GM23338 (cell line): Measurements from ENCODE around the gene SLC26A1. TPM values are rescaled to one million over a fixed set of nuclear protein-coding genes. Genes with fewer than 3 reads are reported as not detected.

Source experiments
- ATAC-seq: fragments of 200-7000 bp; cut with Tn5 transposase; 3 replicates; pipeline ENCODE4 v1.9.1; 2020
- DNase-seq: peaks from one replicate; pipeline ENCODE4 v3.0.0-alpha.2; 2015; ENCODE audit warnings: low spot score
- H2AFZ ChIP-seq: fragments of 200-600 bp; sonication (generic); 2 replicates; pipeline ENCODE4 v1.8.0; 2016; ENCODE audit warnings: antibody characterized with exemption, mild to moderate bottlenecking, moderate library complexity
- H3F3A ChIP-seq: fragments of 200-600 bp; sonication (generic); replicated peaks from 2 replicates; pipeline ENCODE4 v1.8.0; 2017; ENCODE audit warnings: antibody characterized with exemption, mixed run types, low read depth
- H3K27ac ChIP-seq: fragments of 200-600 bp; sonication (generic); 2 replicates; pipeline ENCODE4 v1.6.1; 2016; ENCODE audit warnings: low read depth
- H3K27me3 ChIP-seq: fragments of 200-600 bp; sonication (generic); 2 replicates; pipeline ENCODE4 v1.8.0; 2016; ENCODE audit warnings: mild to moderate bottlenecking, mixed run types, moderate library complexity; ENCODE audit not compliant: insufficient read depth
- H3K36me3 ChIP-seq: fragments of 200-600 bp; sonication (generic); 2 replicates; pipeline ENCODE4 v1.8.0; 2016; ENCODE audit warnings: mild to moderate bottlenecking; ENCODE audit not compliant: insufficient read depth
- H3K4me1 ChIP-seq: fragments of 200-600 bp; sonication (generic); 2 replicates; pipeline ENCODE4 v1.8.0; 2016; ENCODE audit warnings: mild to moderate bottlenecking, moderate library complexity; ENCODE audit not compliant: insufficient read depth
- H3K4me2 ChIP-seq: fragments of 200-600 bp; sonication (generic); 2 replicates; pipeline ENCODE4 v1.7.1; 2017; ENCODE audit warnings: mixed run types
- H3K4me3 ChIP-seq: fragments of 200-600 bp; sonication (generic); 2 replicates; pipeline ENCODE4 v1.6.1; 2016; ENCODE audit warnings: mixed run types
- H3K79me2 ChIP-seq: fragments of 200-600 bp; sonication (generic); replicated peaks from 2 replicates; pipeline ENCODE4 v1.8.0; 2017; ENCODE audit warnings: mild to moderate bottlenecking; ENCODE audit not compliant: insufficient read depth
- H3K9me2 ChIP-seq: fragments of 200-600 bp; sonication (generic); 2 replicates; pipeline ENCODE4 v1.8.0; 2017; ENCODE audit not compliant: insufficient read depth
- H4K20me1 ChIP-seq: fragments of 200-600 bp; sonication (generic); replicated peaks from 2 replicates; pipeline ENCODE4 v1.8.0; 2017; ENCODE audit warnings: mild to moderate bottlenecking; ENCODE audit not compliant: insufficient read depth
- H3K27ac Mint-ChIP-seq: 2 replicates; pipeline ENCODE4 v1.8.0; 2020; ENCODE audit warnings: inconsistent platforms, mild to moderate bottlenecking, moderate library complexity, mixed read lengths
- H3K27me3 Mint-ChIP-seq: 3 replicates; pipeline ENCODE4 v1.8.0; 2022; ENCODE audit warnings: low read depth, mild to moderate bottlenecking, moderate library complexity, mixed read lengths, inconsistent platforms; ENCODE audit not compliant: insufficient read depth, poor library complexity
- H3K36me3 Mint-ChIP-seq: 3 replicates; pipeline ENCODE4 v1.8.0; 2021; ENCODE audit warnings: low read depth, mild to moderate bottlenecking, inconsistent platforms, moderate library complexity, mixed read lengths
- H3K4me1 Mint-ChIP-seq: 3 replicates; pipeline ENCODE4 v1.8.0; 2020; ENCODE audit warnings: mild to moderate bottlenecking, inconsistent platforms, mixed read lengths
- H3K4me3 Mint-ChIP-seq: 3 replicates; pipeline ENCODE4 v1.8.0; 2021; ENCODE audit warnings: moderate library complexity, mild to moderate bottlenecking, inconsistent platforms, mixed read lengths
- H3K9me3 Mint-ChIP-seq: 3 replicates; pipeline ENCODE4 v1.8.0; 2020; ENCODE audit warnings: moderate library complexity, mild to moderate bottlenecking, inconsistent platforms, mixed read lengths
- CREB1 ChIP-seq: fragments of 250-450 bp; sonication (Bioruptor Pico); IDR thresholded peaks from 2 replicates; pipeline ENCODE4 v1.5.0; 2020; ENCODE audit warnings: low read depth, mild to moderate bottlenecking, moderate library complexity
- CTCF ChIP-seq, 2 experiments: fragments of 200-600 bp in 1 of 2; sonication (generic) in 1 of 2; conservative IDR thresholded peaks; 2 replicates each; pipeline versions ENCODE4 v1.5.1 to v1.6.1; 2016 to 2017; ENCODE audit warnings: antibody characterized with exemption in 2 of 2, low read depth in 2 of 2, mild to moderate bottlenecking in 2 of 2, moderate library complexity in 1 of 2
- ETS1 ChIP-seq: IDR thresholded peaks from 2 replicates; pipeline ENCODE4 v1.6.1; 2016; ENCODE audit warnings: antibody characterized with exemption
- EZH2phosphoT487 ChIP-seq: fragments of 200-600 bp; sonication (generic); IDR thresholded peaks from one replicate; pipeline ENCODE4 v1.8.1; 2018; ENCODE audit warnings: antibody characterized with exemption; ENCODE audit not compliant: unreplicated experiment
- JUNB ChIP-seq: IDR thresholded peaks from one replicate; pipeline ENCODE4 v1.6.1; 2016; ENCODE audit warnings: antibody characterized with exemption; ENCODE audit not compliant: unreplicated experiment
- NANOG ChIP-seq: IDR thresholded peaks from 2 replicates; pipeline ENCODE4 v1.6.1; 2016; ENCODE audit warnings: antibody characterized with exemption, borderline replicate concordance
- POLR2AphosphoS5 ChIP-seq: IDR thresholded peaks from 2 replicates; pipeline ENCODE4 v1.6.1; 2016; ENCODE audit warnings: antibody characterized with exemption, low read depth
- REST ChIP-seq: IDR thresholded peaks from one replicate; pipeline ENCODE4 v1.6.1; 2018; ENCODE audit warnings: antibody characterized with exemption; ENCODE audit not compliant: unreplicated experiment
- STAT1 ChIP-seq: IDR thresholded peaks from one replicate; pipeline ENCODE4 v1.6.1; 2016; ENCODE audit warnings: antibody characterized with exemption; ENCODE audit not compliant: unreplicated experiment
- ZNF331 ChIP-seq: fragments of 250-450 bp; sonication (Bioruptor Pico); IDR thresholded peaks from 2 replicates; pipeline ENCODE4 v1.5.0; 2020; ENCODE audit warnings: low read depth, mild to moderate bottlenecking, moderate library complexity
- polyA plus RNA-seq: library from polyadenylated mRNA; unstranded; fragments of >200 nt; fragmentation: Nextera tagmentation; extraction: Ambion mirVana; gene quantifications from 2 replicates; pipeline ENCODE4 v1.2.1, GENCODE V29; 2016
- total RNA-seq: library from RNA; depleted of rRNA; stranded (reverse); fragments of >200 nt; shearing (Covaris generic); gene quantifications from 2 replicates; pipeline ENCODE4 v1.2.3, GENCODE V29; 2014

SLC26A1 gene
- total and polyA plus RNA-seq, 2 experiments from 2014 or later: 0.10 to 0.27 TPM

GRCh38 chr4:959338-960139 lies 33.7 kb downstream of the SLC26A1 start (continued):
- TF ChIP-seq REST (no peak), CREB1 (CRISPR knock-in tag) (no peak), STAT1 (no peak), POLR2AphosphoS5 (no peak), NANOG (no peak), CTCF (conservative IDR thresholded peaks at IDR 0.05; ENCODE audit: low read depth in 2 of 2) (no peak), JUNB (no peak), ETS1 (no peak)

GRCh38 chr4:958696-959337 lies 34.4 kb downstream of the SLC26A1 start:
- Histone ChIP-seq H3F3A (no peaks in the 10 kb centered on the region), H4K20me1 (no peaks in the 10 kb centered on the region; the same call in 1 of the 2 replicates), H3K4me1 (no peaks in the 10 kb centered on the region), H3K4me3 (no peak overlapping the region), H3K27ac (no peak overlapping the region), H3K79me2 (no peaks in the 10 kb centered on the region), H3K9me2 (no peaks in the 10 kb centered on the region), H2AFZ (no peak overlapping the region), H3K36me3 (no peaks in the 10 kb centered on the region), H3K27me3 (no peaks in the 10 kb centered on the region), H3K4me2 (no peak overlapping the region)
- no peak for DNase-seq
- Mint-ChIP-seq H3K36me3 (no peaks in the 10 kb centered on the region; the same call in 2 of the 3 replicates), H3K27ac (no peak overlapping the region), H3K4me1 (no peaks in the 10 kb centered on the region), H3K9me3 (no peaks in the 10 kb centered on the region), H3K4me3 (no peak overlapping the region), H3K27me3 (peaks cover 2% of the 10 kb centered on the region)
- no peak for ATAC-seq
- TF ChIP-seq STAT1 (no peak), CTCF (conservative IDR thresholded peaks at IDR 0.05; ENCODE audit: low read depth in 2 of 2) (no peak), ETS1 (no peak), EZH2phosphoT487 (no peak), ZNF331 (CRISPR knock-in tag) (no peak), REST (no peak), POLR2AphosphoS5 (no peak; the same call in 1 of the 2 replicates), CREB1 (CRISPR knock-in tag) (no peak), JUNB (no peak)
